Fibroblast of upper back skin (primary cell): Measurements from ENCODE around the gene FAM237A.
A peak's percentile ranks its signal among the peaks of the same experiment; 100 is the strongest.

Experiments used
- DNase-seq: peaks from one replicate; pipeline ENCODE4 v3.0.0-alpha.2; 2013

Gene FAM237A

DNA sequence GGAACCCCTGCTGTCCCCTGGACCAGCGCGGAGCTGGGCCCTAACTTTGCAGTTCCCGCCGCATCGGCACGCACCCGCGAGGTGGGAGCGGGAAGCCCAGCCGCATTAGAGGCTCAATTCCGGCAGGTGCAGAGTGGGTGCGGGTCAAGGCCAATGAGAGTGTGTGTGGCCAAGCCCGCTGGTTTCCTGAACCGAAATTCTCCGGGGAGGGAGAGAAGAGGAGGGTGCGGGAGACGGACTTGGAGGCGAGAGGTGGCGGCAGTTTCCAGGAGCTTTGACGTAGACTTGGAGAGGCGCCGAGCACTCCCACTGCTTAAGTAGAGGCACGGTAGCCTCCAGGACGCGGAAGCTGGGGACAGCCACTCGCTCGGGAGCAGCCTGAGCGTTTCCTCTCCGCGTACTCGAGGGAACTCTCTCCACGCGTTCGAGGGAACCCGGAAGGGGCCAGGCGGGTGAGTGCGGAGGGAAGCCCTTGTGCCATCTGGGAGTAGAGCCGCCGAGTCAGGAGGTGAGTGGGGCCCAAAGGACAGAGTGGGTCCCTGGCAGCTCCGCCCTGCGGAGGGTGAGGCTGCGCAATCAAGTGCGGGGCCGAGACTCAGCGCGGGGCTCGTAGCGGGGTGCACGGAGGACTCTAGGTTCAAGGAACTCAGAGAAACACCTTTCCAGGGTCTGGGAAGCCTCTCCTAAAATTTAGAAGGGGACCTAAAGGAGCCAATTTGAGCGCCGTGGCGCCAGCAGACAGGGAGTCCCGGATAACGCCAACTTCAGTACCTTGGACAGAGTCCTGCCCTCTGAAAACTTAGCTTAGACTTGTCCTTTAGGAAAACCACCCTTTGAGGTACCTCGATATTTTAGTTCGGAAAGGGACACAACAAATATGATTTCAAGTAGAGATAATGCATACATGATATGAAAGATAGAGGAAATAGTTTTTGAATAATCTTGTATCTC is at the start of gene FAM237A:
Gene FAM237A, plus strand, starts transcription at position 413 of the 951 bp plus-strand sequence. CDS start 1,750 bp downstream, outside the sequence.
- peak; percentile 69 for DNase-seq

DNA sequence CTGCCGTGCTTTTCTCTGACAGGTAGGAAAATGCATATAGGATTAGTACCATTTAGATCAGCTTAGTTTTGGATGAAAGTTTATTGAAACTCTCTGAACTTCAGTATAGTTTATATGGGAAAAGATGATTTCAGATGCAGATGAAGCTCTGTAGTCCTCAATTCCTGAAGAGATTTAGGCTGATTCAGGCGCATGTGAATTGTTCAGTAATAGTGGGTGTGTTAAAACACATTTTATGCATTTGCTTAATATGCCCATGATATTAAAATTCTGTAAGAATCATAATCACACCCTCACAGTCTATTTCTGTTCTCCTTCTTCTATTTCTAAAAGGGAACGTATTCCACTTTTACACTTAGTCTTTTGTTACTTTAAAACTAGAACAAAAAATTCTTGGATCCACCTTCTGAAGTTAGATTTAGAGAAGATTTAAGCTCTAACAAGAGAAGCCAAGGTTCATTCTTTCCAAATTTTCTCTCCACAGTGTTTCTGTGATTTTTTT is 44.5 kb upstream of the FAM237A start:
- DNase-seq: no peak

DNA sequence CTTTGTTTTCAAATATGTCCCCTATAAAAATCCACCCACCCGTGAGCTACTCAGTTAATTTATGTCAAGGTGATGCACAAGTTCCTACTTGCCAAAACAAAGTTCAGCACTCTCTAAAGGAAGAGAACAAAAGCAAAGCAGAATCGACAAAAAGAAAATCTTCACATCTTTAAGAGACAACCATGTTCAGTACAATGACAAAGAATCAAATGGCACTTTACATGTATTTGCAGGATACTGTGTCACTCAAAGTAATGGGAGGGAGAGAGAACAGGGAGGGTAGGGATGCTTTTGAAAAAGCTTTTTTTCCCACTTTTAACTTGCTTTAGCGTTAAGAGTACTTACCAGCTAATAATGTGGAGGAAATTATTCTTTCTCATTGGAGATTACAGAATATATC is 39.0 kb upstream of the FAM237A start:
- no peak for DNase-seq

DNA sequence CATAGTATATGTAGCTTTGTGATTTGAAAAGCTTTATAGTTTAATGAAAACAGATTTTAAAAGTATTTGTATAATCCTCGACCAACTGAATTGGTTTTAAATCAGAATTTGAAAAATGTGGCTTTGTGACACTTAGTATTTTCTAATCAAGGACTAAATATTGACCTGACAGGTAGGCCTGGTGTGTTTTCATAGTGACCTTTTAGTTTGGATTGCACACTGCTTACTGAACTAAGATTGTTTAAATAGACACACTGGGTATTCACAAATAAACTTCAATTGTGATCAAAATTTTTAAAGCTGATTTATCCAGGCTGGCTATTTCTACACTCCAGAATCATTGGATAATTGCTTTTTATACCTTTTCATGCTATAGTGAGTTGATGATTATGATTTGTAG is 31.8 kb upstream of the FAM237A start:
- DNase-seq: no peak

DNA sequence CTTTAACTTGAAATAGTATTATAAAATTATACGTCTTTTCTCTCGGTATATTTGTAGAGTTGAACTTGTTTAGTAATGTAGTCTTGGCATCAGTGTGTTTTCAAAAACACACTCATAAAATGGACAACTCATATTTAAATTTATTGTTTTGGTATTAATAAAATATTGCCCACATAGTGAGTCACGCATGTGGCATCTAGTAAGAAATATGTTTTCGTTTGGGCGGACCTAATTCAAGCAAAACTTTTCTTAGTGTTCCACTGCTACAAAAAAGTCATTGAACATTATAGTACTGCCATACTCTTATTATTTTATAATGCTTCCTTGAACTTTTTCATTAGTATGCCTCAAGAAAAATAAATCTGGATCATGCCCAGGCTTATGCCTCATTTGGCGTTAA is 31.1 kb upstream of the FAM237A start:
- no peak for DNase-seq

DNA sequence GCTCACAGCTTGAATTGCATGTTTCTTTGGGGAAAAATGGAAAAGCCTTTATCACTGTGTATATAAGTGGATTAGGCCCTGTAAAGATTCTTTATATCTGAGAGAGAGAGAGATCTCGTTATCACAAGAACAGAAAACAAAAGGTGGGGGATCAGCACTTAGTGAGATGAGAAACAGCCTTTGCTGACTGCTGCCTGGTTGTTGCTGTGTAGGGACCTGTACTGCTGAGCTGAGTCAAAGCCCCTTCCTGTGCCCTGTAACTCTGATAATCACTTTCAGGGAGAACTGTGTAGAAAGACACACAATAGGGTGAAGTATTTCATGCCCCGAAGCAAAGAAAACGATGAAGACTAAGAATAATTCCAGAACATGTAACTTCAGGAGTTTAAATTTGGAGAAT is 30.6 kb upstream of the FAM237A start:
- DNase-seq: no peak

DNA sequence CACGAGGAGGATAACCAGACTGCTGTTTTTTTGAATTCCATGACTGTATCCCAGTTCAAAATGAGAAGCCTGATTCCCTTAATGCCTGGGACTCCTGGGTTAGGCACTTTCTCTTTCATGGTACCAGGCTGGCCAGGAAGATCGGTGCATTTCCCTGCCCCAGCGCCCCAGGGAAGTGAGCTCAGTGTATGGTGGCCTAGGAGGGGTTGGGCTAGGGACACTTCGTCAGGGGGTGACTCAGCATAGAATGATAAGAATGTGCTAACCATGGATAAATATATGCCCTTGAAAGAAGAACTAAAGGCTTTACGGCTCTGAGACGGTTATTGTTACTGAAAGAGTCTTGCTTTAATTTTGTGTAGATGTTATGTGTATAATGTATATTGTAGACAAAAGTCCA is 27.5 kb upstream of the FAM237A start:
- peak; percentile 16 for DNase-seq

DNA sequence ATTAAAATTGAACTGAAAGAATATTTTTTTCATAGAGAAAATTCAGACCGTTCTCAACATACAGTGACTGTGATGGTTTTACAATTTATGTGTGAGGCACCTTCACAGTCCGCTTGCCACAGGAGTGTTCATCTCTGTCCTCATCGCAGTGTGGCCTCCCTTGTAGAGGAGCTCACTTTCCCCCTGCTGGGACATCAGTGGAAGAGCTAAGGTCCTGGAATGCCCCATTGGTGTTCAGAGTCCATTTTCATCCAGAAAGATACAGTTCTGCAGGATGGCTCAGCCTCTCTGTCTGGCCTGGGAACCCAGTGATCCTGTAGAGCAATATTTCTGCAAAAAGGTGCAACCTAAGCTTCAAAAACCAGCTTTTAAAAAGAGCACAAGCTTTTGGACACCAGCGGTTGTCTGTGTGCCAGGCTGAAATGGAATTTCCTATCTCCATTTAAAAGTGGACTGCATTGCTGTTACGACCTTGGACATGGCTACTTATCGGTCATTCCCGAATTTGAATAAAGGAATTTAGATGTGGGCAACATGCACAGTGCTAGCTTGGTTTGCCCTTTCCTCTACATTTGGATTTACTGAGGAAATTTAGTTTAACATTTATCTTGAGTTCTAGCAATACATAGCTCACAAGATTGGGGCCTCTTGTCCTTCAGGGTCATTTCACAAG is 26.7 kb upstream of the FAM237A start:
- DNase-seq: no peak

DNA sequence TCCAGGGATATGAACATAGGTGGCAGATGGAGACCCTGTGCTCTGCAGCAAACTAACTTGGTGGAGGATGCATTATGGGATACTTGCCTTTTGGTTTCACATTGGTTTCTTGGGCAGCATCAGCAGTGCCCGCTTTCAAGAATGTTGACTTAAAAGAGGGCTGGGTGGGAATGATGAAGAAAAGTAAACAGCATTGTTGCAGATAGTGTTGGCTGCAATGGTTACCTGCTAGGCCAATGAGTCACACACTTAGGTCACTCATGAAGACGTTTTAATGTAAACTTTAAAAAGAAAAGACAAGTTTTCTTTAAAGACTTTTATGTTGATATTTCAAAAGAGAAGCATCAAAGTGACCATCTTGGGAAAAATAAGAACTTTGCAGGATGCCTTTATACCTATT is 26.1 kb upstream of the FAM237A start:
- DNase-seq: no peak

DNA sequence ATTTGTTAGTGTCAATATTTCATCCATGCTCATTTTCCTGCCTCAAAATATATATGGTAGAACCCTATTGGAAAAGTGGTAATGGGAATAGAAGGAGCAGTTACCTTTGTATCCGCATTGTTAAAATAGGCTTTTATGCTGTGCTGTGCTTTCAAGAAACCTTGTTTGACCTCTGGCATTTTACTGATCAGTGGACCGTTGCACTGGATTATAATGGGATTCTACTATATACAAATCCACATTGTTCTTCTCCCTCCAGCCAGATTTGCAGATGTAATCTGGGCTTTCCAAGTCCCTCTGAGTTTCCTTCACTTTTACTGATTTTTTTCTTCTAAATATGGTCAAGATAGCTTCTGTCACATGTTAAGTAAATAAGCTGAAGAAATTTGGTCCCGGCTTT is 23.3 kb upstream of the FAM237A start:
- no peak for DNase-seq

DNA sequence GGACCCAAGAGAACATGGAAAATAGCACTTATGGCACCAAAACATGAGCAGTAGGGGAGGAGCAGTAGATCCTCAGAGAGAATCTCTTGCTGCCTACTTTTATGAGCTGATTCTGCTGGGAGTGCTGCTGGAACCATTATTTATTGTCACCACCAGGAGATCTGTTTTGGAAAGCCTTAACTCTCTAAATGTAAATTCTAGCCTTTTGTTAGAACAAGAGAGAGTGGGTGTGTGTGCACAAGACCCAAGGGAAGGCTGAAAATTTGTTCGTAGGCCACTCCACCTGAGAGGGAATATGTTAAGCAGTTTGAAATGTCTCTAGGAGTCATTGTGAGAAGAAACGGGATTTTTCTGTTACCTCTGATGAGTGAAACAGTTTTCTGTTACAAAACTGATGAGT is 16.2 kb upstream of the FAM237A start:
- no peak for DNase-seq

DNA sequence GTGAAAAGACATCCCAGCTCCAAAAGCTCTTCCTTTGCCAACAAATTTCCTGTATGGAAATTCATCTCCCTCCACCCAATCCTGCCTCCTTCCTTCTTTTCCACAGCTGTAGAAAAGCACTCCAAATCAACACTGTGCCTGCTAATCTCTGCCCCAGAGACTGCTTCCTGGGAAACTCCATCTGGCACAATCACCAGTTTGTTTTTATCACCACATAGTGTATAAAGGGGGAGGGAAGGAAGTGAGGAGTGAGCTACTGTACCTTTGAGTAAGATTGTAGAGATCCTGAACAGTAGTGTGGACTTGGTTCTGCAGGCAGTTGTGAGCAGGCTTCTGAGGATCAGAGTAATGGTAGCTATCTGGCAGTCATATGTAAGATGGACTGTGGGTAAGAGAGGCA is 14.7 kb upstream of the FAM237A start:
- DNase-seq: no peak

DNA sequence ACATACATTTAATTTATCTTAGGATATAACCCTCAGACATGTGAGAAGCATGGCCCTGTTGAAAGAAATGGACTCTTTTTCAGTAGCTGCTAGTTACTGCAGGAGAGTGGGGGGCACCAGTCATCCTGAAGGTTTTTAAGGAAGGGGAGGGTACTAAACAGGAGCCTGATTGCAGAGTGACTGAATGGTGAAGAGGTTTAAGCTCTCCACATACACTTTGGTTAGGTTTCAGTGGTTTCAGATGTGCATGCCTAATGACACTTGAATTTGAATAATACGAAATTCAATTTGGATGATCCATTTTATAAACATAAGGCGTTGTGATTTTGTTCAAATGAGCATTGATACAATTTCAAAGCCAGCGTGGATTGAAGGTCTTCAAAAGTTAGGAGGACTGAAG is 10.9 kb upstream of the FAM237A start:
- DNase-seq: no peak

DNA sequence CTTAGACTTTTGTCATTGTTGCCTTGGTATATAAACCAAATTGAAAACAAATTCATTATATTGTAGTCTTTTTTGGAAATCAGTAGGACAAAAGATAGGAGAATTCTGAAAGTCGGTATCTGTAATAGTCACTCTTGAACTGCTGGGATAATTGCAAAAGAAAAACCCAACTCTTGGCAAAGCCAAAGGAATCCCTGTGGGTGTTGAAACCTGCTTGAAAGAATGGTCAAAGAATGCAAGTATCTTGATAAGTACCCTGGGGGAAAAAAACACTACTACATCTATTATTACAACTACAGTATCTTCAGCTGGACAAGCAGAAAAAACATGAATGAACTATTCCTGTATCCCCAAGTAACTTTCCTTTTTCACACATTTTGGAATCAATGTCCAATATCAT is 7.3 kb upstream of the FAM237A start:
- DNase-seq: no peak

DNA sequence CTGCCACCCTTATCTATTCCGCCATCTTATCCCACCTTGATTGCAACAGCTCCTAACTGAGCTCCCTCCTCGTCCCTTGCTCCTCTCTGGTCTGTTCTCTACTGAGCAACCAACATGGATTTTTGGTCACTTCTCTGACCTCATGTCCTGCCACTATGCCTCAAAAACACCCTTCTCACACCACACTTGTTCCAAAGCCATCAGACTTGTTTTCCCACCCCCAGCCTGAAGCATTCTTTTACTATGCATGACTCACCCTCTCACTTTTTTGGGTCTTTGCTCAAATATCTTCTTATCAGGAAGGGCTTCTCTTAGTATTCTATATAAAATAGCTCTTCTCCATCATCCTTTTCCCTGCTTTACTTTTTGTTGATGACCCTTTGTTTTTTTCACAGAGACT is 2.7 kb upstream of the FAM237A start:
- DNase-seq: no peak

DNA sequence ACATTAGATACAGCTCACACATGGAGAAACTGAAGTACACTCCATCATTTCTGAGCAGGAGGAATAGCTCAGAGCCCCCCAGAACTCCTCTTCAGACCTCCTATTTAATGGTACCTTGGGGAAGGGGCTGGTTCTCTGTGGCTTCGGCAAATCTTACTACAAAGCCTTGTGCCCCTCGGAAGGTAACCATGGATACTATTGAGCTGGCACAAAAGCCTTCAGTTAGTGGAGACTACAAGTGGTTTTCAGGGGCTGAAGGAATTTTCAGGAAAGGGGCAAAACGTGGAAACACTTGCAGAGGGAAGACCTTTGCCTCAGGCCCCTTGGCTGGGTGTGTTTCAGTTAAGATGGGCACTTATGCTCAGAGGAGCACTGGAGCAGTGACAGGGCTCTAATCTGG is 1.1 kb upstream of the FAM237A start:
- DNase-seq: no peak

DNA sequence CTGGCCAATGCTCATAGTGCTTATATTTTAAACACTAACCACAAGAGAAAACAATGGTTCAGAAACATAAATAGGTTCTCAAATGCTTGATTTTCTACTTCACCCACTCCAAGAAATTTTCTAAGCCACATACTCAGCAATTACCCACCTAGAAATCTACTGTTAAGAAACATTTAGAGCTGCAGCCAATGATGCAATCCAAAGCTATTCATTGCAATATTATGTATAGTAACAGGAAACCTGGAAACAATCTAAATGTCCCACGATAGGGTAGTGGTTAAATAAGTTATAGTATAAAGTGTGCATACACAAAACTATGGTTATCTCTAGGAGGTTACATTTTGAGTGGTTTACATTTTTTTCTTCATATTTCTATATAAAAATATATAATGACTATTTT is 5.7 kb downstream of the FAM237A start:
- peak; percentile 30 for DNase-seq

DNA sequence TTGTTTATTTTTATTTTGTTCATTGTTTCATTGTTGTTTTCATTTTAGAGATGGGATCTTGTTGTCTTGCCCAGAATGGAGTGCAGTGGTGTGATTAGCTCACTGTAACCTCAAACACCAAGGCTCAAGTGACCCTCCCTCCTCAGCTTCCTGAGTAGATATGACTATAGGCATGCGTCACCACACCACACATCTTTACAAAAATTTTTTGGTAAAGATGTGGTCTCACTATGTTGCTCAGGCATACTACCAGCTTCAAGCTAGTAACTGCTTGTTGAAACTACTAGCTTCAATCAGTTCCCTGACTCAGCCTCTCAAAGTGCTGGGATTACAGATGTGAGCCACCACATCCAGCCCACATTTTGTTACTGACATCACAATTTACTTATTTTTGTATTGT is 14.8 kb downstream of the FAM237A start:
- no peak for DNase-seq

DNA sequence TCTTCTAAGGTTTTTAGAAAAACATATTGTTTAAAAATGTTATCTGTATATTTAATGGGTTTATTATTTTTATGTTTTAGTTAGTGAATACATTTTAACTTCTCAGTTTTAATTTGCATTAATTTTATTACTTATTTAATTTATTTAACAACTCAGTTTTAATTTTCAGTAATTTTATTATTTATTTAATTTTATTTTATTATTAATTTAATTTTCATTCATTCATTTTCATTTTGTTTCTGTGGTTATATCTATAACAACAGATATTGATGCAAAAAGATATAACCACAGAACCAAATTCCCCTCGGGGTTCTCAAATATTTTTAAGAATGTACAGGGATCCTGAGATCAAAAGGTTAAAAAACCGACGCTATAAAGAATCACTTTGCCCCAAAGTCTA is 23.0 kb downstream of the FAM237A start:
- no peak for DNase-seq

DNA sequence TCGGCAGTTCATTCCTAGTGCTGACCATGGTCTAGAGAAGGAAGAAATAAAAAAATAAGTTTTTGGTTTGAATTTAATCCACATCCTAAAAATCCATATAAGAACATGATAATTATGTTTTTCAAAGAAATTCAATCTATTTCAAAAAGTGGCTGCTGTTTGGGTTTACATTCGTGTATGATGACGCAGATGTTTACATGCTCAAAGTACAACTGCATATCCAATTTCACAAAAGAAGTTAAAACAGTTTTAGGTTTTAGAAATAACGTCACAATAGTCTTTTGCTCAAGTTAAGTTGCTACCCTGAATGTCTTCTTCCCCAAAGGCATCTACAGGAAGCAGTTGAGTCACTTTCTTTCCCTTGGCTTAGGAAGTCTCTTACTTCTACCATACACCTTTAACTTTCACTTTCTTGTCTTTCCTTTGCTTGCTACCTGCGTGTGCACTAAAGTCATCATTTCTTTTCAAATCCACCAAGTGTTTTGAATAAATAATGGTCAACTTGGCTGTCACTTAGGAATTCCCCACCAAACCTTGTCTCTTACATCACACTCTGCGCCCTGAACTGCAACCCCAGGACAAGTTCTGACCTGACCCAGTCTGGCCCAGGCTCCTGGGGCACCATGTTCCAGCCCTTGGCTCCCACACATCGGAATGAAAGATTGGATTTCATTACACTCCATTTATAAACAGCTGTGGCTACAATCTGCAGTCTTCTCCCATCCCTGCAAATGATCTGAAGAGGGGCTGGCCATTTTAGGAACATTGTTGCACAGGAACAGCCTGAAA is 28.4 kb downstream of the FAM237A start:
- no peak for DNase-seq

DNA sequence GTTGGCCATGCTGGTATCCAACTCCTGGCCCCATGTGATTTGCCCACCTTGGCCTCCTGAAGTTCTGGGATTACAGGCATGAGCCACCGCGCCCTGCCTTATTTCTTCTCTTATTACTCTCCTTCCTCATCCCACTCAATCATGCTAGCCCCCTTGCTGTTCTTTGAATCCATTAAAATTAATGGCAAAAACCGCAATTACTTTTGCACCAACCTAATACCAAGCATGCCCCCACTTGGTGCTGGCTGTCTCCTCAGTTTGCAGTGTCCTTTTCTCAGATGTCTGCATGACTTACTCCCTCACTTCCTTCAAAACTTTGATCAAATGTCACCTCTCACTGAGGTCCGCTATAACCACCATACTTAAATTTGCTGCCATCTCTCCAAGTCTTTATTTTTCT is 41.3 kb downstream of the FAM237A start:
- no peak for DNase-seq

DNA sequence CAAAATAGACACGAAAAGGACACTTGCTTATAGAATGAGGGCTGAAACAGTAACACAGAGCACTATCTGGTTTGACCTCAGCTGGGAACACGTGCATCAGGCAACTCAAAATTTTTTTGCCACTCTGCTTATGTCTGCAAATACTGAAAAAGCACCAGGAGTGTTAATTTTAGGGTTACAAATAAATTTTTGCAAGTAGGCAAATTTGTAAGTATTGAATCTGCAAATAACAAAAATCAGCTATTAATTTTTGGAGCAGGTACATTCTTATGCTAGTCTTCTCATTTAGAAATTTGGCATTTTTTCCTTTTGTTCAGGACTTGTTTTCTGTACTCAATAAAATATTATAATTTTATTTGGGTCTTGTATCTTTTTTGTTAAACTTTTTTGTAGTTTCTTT is 46.2 kb downstream of the FAM237A start:
- no peak for DNase-seq

DNA sequence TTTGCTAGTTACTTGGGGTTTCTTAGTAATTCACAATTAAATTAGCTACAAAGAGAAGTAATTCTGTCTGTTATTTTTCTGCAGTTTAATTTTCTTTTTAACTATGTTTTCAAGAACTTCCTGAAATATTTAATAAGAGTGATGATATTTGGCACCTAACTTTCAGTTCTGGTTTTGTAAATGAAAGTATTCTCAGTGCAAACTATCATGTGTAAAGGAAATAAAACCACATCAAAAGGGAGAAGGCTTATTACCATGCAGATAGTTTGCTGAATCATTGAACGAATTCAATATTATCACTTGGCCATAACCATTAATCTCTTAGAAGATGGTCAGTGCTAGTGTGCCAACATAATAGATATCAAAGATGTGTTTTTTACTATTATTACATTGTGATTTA is 46.7 kb downstream of the FAM237A start:
- no peak for DNase-seq
